Right renal pelvis (tissue), 4 donors: ENCODE data around the gene ALPK1. TPM values are rescaled to one million over a fixed set of nuclear protein-coding genes. Genes with fewer than 3 reads are reported as not detected.
A peak's percentile ranks its signal among the peaks of the same experiment; 100 is the strongest.
"Not testable (repeated sequence)": the region's sequence is repeated elsewhere in the genome, so short reads cannot be mapped to it uniquely, and the experiment has no call there.

Experiments
- DNase-seq, 4 donors: peaks; one replicate each; pipeline ENCODE4 v3.0.0-alpha.2; 2013; ENCODE audit warnings: low read depth in 4 of 4, low spot score in 3 of 4, missing footprints in 1 of 4
- polyA plus RNA-seq, 4 donors: library from polyadenylated mRNA; unstranded; fragments of 120-200 nt; gene quantifications; one replicate each; pipeline ENCODE4 v1.2.1, GENCODE V29; 2013; ENCODE audit not compliant: insufficient read length in 4 of 4

ALPK1 gene
- 10 to 100 TPM; 10.2 to 14.2 (median 11.5) TPM for polyA plus RNA-seq

- peak in 2 of 4 donors; percentile 62 to 81 for DNase-seq
Measured at GRCh38 chr4:112296949-112297880, at the start of gene ALPK1. TSS of gene ALPK1 (plus strand) at chr4:112297369.

- no peak for DNase-seq
Measured at GRCh38 chr4:112251019-112251643, 46.0 kb upstream of the ALPK1 start.

- no peak for DNase-seq
Measured at GRCh38 chr4:112252234-112252633, 44.9 kb upstream of the ALPK1 start.

DNA sequence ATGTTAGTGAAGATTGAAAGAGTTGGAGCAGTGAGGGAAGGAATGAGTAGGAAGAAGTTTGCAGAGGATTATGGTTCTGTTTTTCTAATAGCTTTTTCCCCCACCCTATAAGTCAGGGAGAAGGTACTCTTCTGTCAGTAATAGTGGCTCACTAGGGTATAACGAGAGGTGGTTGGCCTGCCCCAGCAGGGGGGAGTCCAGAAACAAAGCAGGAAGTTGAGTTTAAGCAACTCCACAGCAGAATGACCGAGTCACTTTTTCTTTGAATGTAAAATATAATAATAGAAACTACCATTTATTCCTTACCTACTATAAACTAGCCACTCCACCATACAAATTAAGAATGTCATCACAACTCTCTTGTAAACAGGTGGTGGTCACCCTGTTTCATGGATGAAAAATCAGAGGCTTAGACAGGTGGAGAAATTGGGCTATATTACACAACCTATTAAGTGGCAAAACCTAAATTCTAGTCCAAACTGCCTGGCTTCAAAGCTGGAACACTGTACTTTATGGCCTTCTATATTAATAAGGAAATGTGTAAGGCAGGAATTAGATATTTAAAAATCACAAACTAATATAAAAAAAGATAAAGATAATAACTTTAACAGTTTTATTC, 43.7 kb upstream of the ALPK1 start:
- no peak for DNase-seq

- no peak for DNase-seq
Measured at GRCh38 chr4:112257098-112257497, 40.1 kb upstream of the ALPK1 start.

DNA sequence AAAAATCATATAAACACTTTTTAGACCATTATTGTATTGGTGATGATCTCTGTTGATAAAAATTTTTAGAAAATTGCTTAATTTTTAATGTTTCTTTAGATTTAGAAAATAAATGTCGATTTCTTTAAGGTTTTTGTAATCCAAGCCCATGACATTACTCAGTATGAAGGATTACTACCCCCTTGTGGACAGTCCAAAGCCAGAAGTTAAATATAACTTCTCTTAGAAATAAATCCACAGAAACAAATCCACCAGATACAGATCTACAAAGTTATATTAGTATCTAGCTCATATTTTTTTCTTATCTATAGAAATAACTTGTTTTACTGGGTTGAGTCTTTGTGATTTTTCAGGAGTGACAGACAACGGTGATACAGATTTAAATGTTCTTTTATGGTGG, 30.3 kb upstream of the ALPK1 start:
- DNase-seq: no peak

- DNase-seq: no peak
Measured at GRCh38 chr4:112270051-112270450, 27.1 kb upstream of the ALPK1 start.

DNA sequence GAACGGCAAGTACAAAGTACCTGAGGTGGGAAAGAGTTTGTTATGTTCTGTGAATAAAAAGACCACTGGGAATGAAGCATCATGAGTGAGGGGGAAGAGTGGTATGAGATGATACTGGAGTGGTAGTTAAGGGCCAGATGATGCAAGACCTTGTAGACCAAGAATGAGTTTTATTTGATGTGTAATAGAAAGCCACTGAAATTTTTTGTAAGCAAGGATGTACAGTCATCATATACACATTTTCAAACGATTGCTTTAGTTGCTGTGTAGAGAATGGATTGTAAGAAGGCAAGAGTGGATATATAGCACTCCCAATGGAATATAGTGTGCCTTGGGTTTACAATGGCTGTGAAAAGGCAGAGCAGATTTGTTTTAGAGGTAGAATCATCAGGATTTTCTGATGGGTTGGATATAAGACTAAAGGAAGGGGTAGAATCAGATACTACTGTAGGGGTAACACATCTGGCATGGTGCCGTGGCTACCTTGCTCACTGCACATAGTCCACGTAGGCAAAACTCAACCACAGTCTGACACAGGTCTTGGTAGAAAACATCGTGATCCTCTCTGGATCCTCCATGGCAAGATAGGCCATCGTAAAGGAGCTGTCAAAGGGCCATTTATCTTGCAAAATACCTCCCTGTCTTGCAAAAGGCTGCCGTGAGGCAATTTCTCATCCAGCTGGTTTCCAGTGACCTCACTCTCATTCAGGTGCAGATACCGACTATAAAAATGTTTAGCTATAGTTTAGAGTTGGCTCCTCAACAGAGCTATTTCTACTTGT, 26.3 kb upstream of the ALPK1 start:
- DNase-seq: no peak

DNA sequence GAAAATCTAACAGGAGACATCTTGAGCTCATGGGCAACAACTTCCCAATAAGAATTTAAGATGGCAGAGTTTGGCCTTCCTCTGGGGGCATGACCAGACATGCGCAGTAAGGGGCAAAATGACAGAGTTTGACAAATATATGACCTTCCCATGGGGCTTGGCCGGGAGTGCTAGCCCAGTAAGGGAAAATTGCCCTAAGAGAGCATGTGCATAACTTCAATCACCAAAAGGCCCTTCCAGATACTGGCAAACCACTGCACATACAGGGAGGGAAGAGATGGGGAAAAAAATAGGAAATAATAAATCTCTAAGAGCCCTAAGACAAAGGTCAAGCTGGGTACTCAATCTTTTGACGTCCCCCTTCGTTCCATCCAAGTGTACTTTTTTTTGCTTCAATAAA, 24.9 kb upstream of the ALPK1 start:
- no peak for DNase-seq

- DNase-seq: no peak
Measured at GRCh38 chr4:112274959-112275358, 22.2 kb upstream of the ALPK1 start.

GRCh38 chr4:112276113-112276512, 21.1 kb upstream of the ALPK1 start:
- DNase-seq: no peak

- no peak for DNase-seq
Measured at GRCh38 chr4:112277220-112277619, 19.9 kb upstream of the ALPK1 start.

- DNase-seq: no peak
Measured at GRCh38 chr4:112277705-112278448, 19.3 kb upstream of the ALPK1 start.

DNA sequence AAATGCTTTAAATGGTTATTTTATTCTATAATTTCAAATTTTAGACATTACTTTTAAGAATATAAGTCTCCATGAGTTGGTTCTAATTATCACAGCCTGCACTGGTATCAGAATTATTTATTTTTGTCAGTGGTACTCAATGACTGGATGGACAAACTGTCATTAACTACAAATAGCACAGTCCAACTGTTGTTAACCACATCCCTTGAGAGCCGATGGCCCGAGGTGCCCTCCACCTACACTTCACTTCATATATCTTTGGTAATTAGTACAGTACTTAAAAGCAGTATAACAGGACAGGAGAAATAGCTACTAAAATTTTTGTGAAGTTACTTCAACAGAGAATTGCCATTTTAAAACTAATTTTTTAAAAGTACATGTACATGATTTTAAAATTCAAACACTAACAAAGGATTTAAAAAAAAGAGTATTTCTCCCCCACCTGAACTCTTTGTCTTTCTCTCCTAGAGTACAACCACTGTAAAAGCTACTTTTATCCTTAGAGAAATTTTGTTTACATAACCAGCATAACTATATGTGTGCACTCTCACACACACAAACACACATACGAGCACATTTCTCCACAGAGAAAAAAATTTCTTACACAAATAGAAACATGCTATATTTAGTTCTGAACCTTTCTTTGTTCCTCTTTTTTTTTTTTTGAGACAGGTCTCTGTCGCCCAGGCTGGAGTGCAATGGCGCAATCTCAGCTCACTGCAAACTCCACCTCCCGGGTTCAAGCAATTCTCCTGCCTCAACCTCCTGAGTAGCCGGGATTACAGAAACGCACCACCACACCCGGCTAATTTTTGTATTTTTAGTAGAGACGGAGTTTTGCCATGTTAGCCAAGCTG, 17.9 kb upstream of the ALPK1 start:
- DNase-seq: no peak

GRCh38 chr4:112279882-112280315, 17.3 kb upstream of the ALPK1 start:
- no peak for DNase-seq

- no peak for DNase-seq
Measured at GRCh38 chr4:112280386-112281056, 16.6 kb upstream of the ALPK1 start.

- DNase-seq: not testable (repeated sequence)
Measured at GRCh38 chr4:112281895-112282398, 15.2 kb upstream of the ALPK1 start.
